GM06990 (cell line): ENCODE results near the gene NKAIN2.

Experiments
- DNase-seq: peaks from one replicate; pipeline ENCODE4 v3.0.0-alpha.2; 2011; ENCODE audit not compliant: insufficient read length; ENCODE audit errors: extremely low read depth
- H3K27me3 ChIP-seq: replicated peaks from 2 replicates; pipeline ENCODE4 v1.6.0; 2011; ENCODE audit warnings: low read length; ENCODE audit not compliant: control insufficient read depth, insufficient read depth
- H3K36me3 ChIP-seq: 2 replicates; pipeline ENCODE4 v1.5.1; 2011; ENCODE audit warnings: low read length; ENCODE audit not compliant: control insufficient read depth, insufficient read depth
- H3K4me3 ChIP-seq: replicated peaks from 2 replicates; pipeline ENCODE4 v1.5.1; 2011; ENCODE audit warnings: low read depth, mild to moderate bottlenecking, control low read depth, low read length
- CTCF ChIP-seq: IDR thresholded peaks from 2 replicates; pipeline ENCODE4 v1.5.1; 2011; ENCODE audit warnings: low read length, control low read depth, mild to moderate bottlenecking, inconsistent platforms; ENCODE audit not compliant: insufficient read depth, poor library complexity, severe bottlenecking

The NKAIN2 gene

GRCh38 chr6:124769811-124770544 lies 966.3 kb downstream of the NKAIN2 start:
- TF ChIP-seq CTCF, result no peak
- DNase-seq, result no peak
- H3K4me3 ChIP-seq, result no peak overlapping the region
- no peaks in the 10 kb centered on the region for H3K27me3 ChIP-seq
- no peaks in the 10 kb centered on the region for H3K36me3 ChIP-seq

GRCh38 chr6:124770784-124771183 lies 967.1 kb downstream of the NKAIN2 start:
- DNase-seq, result no peak
- Histone ChIP-seq H3K4me3 (no peak overlapping the region), H3K36me3 (no peaks in the 10 kb centered on the region), H3K27me3 (no peaks in the 10 kb centered on the region)
- no peak for TF ChIP-seq CTCF

- H3K4me3 ChIP-seq, result no peak overlapping the region
- H3K36me3 ChIP-seq, result no peaks in the 10 kb centered on the region
- no peaks in the 10 kb centered on the region for H3K27me3 ChIP-seq
- DNase-seq, result no peak
- no peak for TF ChIP-seq CTCF
Observed at GRCh38 chr6:124772733-124773319, 969.2 kb downstream of the NKAIN2 start.

- no peak for TF ChIP-seq CTCF
- DNase-seq, result no peak
- no peaks in the 10 kb centered on the region for H3K36me3 ChIP-seq
- no peaks in the 10 kb centered on the region for H3K27me3 ChIP-seq
- H3K4me3 ChIP-seq, result no peak overlapping the region
Observed at GRCh38 chr6:124775121-124775520, 971.5 kb downstream of the NKAIN2 start.

GRCh38 chr6:124777863-124778262 lies 974.2 kb downstream of the NKAIN2 start:
- DNase-seq, result no peak
- no peaks in the 10 kb centered on the region for H3K36me3 ChIP-seq
- H3K27me3 ChIP-seq, result no peaks in the 10 kb centered on the region
- no peak for TF ChIP-seq CTCF
- no peak overlapping the region for H3K4me3 ChIP-seq
